ENCODE measurements around the gene FXR2.

The FXR2 gene

GRCh38 chr17:7627250-7628121 is 12.8 kb upstream of the FXR2 start, which contains the start of gene SAT2:
SAT2 (minus strand) TSS chr17:7627821; CDS start chr17:7627635, 186 bp downstream.
- peak within 1 kb of the TSS; percentile 84 for H3K4me3 ChIP-seq (ENCODE audit: low read depth, low read length)
- peak within 1 kb of the TSS; percentile 91 for H3K27ac ChIP-seq (ENCODE audit: extremely low read depth, low read depth, low read length)
- H3K4me1 ChIP-seq (ENCODE audit: control insufficient read depth, insufficient read depth, low read length): peaks cover 3% of the 10 kb centered on the region; the same call in 1 of the 2 replicates
- ChIA-PET POLR2A (interaction anchor here (0.6 to 9.6 kb wide), 20 partner anchors 8 to 323 kb away, joined by 3 to 215 read pairs (median 4); partner anchors contain the start of genes ATP1B2, CD68, EFNB3 and FXR2), CTCF (interaction anchor here (0.5 to 4.4 kb wide), 13 partner anchors 9 to 1008 kb away, joined by 3 to 24 read pairs (median 4); partner anchors contain the start of genes FXR2, TP53 and WRAP53)
- H3K9me3 ChIP-seq (ENCODE audit: control insufficient read depth, insufficient read depth, low read depth, low read length): no peaks in the 10 kb centered on the region
- H3K36me3 ChIP-seq (ENCODE audit: control insufficient read depth in 2 of 2, insufficient read depth in 1 of 2, low read length in 2 of 2): peaks cover 0 to 8% of the 10 kb centered on the region in 2 experiments; a peak in 2 of 3 replicates
- TF ChIP-seq ZNF830 (tag by site-specific recombination; IDR thresholded peaks at IDR 0.05; ENCODE audit: low read depth) (no peak), ZNF19 (tag by site-specific recombination; IDR thresholded peaks at IDR 0.05; ENCODE audit: low read depth) (no peak), ZFP69B (tag by site-specific recombination; IDR thresholded peaks at IDR 0.05) (no peak; the same call in 1 of the 2 replicates), HIC1 (tag by site-specific recombination; IDR thresholded peaks at IDR 0.05) (no peak), ZIC2 (tag by site-specific recombination; IDR thresholded peaks at IDR 0.05) (peak; percentile 85), ZNF248 (tag by site-specific recombination; IDR thresholded peaks at IDR 0.05) (no peak), ZNF48 (tag by site-specific recombination; IDR thresholded peaks at IDR 0.05) (no peak), ZNF2 (tag by site-specific recombination; IDR thresholded peaks at IDR 0.05) (no peak), ZSCAN16 (tag by site-specific recombination; IDR thresholded peaks at IDR 0.05) (no peak), ZNF660 (tag by site-specific recombination; IDR thresholded peaks at IDR 0.05) (0 out of 2 replicates have a peak, but pooled peaks have one; percentile 52), ZNF112 (tag by site-specific recombination; IDR thresholded peaks at IDR 0.05) (no peak), ZFHX2 (tag by site-specific recombination; conservative IDR thresholded peaks at IDR 0.05) (peak; percentile 59), FEZF1 (tag by site-specific recombination; IDR thresholded peaks at IDR 0.05) (no peak), ZNF580 (tag by site-specific recombination; IDR thresholded peaks at IDR 0.05) (peak; percentile 16; the same call in 1 of the 2 replicates), KLF9 (tag by site-specific recombination; IDR thresholded peaks at IDR 0.05; ENCODE audit: low read depth) (peak; percentile 71), SP7 (tag by site-specific recombination; IDR thresholded peaks at IDR 0.05) (peak; percentile 29; the same call in 1 of the 2 replicates), ZNF501 (tag by site-specific recombination; IDR thresholded peaks at IDR 0.05) (0 out of 2 replicates have a peak, but pooled peaks have one; percentile 50), ZNF549 (tag by site-specific recombination; IDR thresholded peaks at IDR 0.05) (no peak), PBX3 (CRISPR knock-in tag; IDR thresholded peaks at IDR 0.05) (no peak), AEBP2 (tag by site-specific recombination; IDR thresholded peaks at IDR 0.05; ENCODE audit: borderline replicate concordance) (no peak), PRDM6 (tag by site-specific recombination; IDR thresholded peaks at IDR 0.05) (no peak), ZSCAN5A (tag by site-specific recombination; IDR thresholded peaks at IDR 0.05) (no peak), ZNF600 (tag by site-specific recombination; IDR thresholded peaks at IDR 0.05) (peak; percentile 50), ZNF302 (tag by site-specific recombination; IDR thresholded peaks at IDR 0.05; ENCODE audit: low read depth) (no peak), ZNF174 (tag by site-specific recombination; IDR thresholded peaks at IDR 0.05) (no peak), ZSCAN4 (tag by site-specific recombination; IDR thresholded peaks at IDR 0.05) (no peak), SCRT1 (tag by site-specific recombination; IDR thresholded peaks at IDR 0.05; ENCODE audit: borderline replicate concordance) (no peak), ZBTB20 (tag by site-specific recombination; IDR thresholded peaks at IDR 0.05) (peak; percentile 82)
